ENCODE results near the gene OPCML.

OPCML gene

DNA sequence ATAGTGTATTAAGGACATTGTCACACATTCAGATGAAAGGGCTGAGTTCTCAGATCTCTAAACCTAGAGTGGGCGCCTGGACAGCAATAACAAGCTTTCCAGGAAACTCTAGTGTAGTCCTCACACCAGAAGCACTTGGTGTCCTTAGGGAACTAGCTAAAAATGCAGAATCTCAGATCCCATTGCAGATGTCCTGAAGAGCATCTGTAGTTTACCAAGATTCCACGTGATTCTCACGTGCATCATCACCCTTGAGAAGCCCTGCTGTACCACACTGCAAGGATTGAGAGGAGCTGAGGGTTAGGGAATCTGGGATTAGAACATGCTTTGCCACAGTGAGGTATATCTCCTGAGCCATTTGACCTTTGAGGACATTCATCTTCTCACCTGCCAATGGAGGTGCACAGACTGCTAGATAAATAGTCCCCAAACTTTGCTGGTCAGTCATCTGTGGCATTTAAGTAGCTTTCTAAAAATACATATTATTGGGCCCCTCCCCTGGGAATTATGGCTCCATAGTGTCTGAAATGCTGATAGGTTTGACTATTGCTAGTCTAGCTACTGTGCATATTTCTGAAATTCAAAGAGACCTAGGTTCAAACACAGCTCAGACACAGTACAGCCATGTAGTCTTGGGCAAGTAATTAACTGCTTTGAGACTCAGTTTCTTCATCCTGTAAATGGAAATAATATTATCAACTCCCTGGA lies 1068.9 kb downstream of the OPCML start:
- no peak for DNase-seq (ENCODE audit: low read depth in 1 of 2, low spot score in 1 of 2)

DNA sequence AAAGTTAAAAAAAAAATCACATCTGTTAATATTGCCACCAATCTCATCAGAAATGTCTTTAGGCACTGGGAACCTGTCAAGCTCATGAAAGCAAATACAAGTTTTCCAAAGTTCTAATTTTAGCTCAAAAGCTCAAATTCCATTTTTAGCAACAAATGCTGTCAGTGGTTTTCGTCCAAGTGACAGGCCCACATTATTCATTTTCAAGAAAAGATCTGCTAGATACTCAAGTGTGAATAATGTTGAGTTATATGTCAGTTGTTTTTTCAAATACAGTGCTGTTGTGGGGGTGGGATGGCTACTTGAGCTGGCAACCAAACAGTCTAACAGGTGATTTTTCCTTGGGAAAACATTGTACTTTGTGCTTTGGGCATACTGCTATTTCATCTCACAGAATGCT lies 1072.6 kb downstream of the OPCML start:
- DNase-seq (ENCODE audit: low read depth in 1 of 2, low spot score in 1 of 2), result no peak

- DNase-seq (ENCODE audit: low read depth in 1 of 2, low spot score in 1 of 2), result no peak
These were observed 1074.9 kb downstream of the OPCML start for GRCh38 chr11:132457445-132457844.

DNA sequence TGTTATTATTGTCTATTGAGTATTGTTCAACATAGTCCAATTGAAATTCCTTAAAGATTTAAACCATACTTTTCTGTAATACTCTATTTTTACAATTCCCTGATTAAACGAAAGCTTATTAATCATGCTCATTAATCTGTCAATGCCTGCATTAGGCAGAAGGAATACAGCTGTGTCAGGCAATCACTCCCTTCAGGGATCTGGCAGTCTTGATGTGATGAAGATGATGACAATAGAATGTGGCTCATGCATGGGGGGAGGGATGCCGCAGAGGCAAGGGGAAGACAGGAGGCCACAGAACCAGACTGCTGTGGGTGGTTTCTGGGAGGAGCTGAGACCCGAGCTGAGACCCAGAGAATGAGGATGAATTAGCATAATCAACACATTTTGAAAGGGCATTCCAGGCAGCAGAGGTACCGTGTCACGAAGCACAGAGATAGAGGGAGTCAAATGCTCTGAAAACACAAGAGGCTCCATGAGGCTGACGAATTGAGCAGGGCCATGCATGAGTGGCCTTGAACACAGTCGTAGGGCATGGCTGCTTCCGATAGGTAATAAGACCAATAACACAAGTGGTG lies 1075.5 kb downstream of the OPCML start:
- no peak for DNase-seq (ENCODE audit: low read depth in 1 of 2, low spot score in 1 of 2)

- DNase-seq (ENCODE audit: low read depth in 1 of 2, low spot score in 1 of 2), result no peak
These were observed 1077.3 kb downstream of the OPCML start for GRCh38 chr11:132455044-132455443.

DNA sequence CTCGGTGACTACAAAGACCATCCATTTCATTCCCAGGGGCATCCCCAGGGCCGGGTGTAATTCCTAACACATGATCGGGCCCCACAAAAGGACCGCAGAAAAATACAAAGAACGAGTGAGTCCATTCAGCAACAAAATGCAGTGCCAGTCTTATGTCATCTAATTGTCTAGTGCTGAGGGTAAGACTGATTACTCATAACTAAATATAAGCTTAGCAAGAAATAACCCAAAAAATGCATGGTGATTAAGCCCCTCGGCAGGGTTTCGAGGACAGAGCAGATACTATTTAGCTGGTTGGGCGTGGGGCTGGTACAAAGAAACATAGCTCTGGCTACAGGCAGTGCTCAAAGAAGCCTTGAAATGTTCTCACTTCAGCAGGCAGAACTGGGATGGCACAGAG lies 1078.9 kb downstream of the OPCML start:
- no peak for DNase-seq (ENCODE audit: low read depth in 1 of 2, low spot score in 1 of 2)

DNA sequence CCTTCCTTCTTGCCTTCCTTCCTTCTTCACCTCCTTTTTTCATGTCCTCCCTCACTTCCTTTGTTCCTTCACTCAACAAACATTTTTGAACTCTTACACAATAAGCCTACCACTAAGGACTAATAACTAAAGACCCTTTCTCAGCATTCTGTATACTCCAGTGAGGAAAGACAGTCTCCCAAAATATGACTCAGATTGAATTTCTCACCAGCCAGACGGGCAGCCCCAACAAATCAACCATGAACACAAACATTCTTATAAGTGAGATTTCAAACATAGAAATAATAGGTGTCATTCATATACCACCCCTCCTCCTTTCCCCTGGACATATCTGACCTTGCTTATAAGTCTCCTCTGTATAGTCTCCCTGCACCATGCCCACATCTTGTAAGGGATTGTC lies 1079.7 kb downstream of the OPCML start:
- no peak for DNase-seq (ENCODE audit: low read depth in 1 of 2, low spot score in 1 of 2)

DNA sequence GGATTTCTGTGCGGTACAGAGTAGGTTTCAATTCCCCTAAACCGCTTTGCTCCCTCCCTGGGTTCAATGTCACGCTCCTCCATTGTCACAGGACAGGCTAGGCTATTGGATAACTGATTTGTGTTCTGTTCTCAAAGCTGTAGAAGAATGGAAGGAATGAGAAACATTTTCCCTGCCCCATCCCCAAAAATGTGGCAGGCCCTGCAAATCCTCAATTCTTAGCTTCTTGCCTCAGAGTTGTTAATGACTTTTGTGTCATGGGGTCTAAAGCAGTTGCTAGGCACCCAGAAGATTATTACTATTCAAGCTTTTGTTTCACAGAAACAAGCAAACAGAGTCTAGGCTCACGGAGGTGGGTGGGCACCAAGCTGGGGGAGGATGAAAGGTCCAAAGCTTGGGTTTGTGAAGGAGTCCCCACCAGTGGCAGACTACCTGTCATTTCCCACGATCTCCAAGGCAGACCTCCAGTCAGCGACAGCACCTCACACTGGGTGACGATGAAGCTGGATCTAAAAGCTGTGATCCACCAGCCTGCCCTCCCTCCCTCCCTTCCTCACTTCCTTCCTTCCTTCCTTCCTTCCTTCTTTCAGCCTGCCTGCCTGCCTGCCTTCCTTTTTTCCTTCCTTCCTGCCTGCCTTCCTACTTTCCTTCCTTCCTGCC lies 1080.2 kb downstream of the OPCML start:
- DNase-seq (ENCODE audit: low read depth in 1 of 2, low spot score in 1 of 2), result no peak

DNA sequence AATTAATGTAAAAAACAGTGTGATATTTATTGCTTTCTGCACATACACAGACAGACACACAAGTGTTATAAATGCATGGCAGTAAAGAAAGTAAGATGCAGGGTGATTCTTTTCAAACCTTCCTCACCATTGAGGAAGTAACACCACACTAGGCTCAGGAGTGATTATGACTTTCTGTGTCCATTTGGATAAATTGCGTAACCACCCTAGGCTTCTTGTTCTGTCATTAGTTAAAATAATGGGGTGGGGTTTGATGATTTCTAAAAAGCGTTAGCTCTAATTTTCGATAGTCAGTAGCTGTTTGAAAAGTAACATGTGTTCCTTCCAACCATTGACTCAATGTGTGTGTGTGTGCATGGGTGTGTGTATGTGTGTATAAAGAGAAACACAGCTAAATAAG lies 1081.7 kb downstream of the OPCML start:
- no peak for DNase-seq (ENCODE audit: low read depth in 1 of 2, low spot score in 1 of 2)

GRCh38 chr11:132448334-132448995 lies 1083.8 kb downstream of the OPCML start:
- no peak for DNase-seq (ENCODE audit: low read depth in 1 of 2, low spot score in 1 of 2)

DNA sequence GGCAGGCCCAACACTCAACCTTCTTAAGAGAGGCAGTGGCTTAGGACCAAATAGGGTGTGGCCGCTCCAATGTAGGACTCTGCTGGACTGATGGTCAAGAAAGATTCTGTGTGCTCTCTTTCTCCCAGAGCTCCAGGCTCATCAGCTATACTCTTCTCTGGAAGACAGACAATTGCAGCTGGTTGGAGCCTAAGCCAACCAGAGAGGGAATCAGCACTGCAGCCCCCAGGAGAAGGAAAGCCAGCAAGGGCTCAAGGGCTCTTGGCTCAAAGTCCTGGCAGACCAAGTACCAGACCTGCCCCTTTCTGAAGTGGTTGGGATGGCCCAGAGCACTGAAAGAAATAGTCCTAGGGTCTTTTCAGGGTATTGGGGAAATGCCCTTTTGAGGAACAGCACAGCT lies 1084.5 kb downstream of the OPCML start:
- no peak for DNase-seq (ENCODE audit: low read depth in 1 of 2, low spot score in 1 of 2)

GRCh38 chr11:132445859-132446291 lies 1086.4 kb downstream of the OPCML start:
- no peak for DNase-seq (ENCODE audit: low read depth in 1 of 2, low spot score in 1 of 2)

GRCh38 chr11:132444911-132445310 lies 1087.4 kb downstream of the OPCML start:
- no peak for DNase-seq (ENCODE audit: low read depth in 1 of 2, low spot score in 1 of 2)

GRCh38 chr11:132439711-132440255 lies 1092.5 kb downstream of the OPCML start:
- no peak for DNase-seq (ENCODE audit: low read depth in 1 of 2, low spot score in 1 of 2)

GRCh38 chr11:132438418-132438817 lies 1093.9 kb downstream of the OPCML start:
- no peak for DNase-seq (ENCODE audit: low read depth in 1 of 2, low spot score in 1 of 2)

DNA sequence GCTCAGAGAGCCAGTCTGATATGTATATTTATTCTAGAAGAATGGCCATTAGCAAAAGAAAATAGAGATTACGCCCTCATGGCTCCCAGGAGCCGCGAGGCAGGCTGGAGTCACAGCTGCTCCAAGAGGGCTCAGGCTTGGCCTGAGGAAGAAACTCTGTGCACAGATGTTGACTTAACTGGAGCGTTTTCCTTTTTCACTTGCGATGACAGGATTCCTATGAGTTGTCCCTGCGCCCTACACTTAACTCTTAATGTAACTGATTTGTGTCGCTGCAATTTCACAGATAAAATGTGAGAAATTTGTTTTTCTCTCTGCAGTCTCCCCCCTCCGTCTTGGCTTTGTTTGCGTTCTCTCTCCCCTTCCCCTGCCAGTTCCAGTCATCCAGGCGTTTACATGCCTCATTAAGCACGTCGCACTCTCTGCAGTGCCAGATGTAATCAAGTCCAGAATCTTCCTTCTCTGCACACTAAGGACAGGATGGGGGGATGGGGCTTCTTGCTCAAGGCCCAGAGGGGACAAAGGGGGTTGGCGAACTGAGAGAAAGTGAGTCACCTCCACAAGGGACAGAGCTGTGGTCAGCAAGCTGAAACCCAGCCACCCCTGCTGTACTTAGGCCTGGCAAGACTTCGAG lies 1101.8 kb downstream of the OPCML start:
- DNase-seq (ENCODE audit: low read depth in 1 of 2, low spot score in 1 of 2), result no peak

GRCh38 chr11:132429685-132430084 lies 1102.6 kb downstream of the OPCML start:
- no peak for DNase-seq (ENCODE audit: low read depth in 1 of 2, low spot score in 1 of 2)

DNA sequence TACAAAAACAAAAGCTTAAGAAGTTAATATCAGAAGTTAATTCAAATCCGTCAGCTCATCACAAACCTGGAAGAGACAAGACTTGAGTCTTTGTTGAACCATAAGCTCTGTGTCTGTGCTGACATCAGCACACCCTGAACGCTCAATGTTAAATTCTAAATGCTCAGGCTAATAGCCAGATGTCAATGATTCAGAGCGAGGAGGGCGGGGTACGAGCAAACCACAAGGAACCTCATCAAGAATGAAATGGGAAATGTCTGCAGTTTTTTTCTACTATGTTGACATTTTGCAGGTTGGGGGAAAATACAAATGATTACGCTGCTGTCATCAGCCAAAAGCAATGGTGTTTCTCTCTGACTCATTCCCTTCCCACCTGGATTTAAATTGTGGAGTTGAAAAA lies 1104.7 kb downstream of the OPCML start:
- no peak for DNase-seq (ENCODE audit: low read depth in 1 of 2, low spot score in 1 of 2)

DNA sequence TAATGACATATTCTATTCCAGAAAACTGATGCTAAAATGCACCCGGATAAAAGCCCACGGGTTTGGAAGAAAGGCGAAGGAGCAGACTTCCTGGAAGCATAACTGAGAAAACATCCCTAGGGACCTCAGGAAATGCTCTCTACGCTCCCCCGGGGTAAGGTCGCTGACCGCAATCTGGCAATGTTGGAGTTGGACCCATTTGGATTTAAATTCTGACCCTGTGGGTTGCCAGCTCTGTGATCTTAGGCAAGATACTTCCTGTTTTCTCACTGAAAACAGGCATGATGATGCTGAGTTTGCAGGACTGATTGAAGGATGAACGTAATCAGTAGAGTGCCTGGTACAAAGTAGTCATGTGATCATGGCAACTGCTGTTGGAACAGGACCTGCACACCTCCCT lies 1107.9 kb downstream of the OPCML start:
- no peak for DNase-seq (ENCODE audit: low read depth in 1 of 2, low spot score in 1 of 2)

DNA sequence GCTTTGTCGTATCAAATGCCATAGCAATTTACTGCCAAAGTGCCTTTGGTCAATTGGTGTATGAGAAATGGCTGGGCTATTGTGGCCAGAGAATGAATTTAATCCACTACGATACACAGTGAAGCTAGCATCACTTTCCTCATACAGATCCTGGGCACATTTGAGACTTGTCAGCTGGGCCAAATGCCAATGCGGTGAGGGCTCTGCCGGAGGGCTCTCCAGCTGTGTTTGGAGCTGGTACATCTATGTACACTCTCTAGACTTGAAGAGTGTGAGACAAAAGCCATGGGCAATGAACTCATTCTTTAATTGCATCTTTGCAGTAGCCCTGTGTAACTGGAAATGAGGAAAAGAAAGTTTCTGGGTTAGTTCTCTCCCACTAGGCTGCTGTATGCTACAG lies 1109.0 kb downstream of the OPCML start:
- DNase-seq (ENCODE audit: low read depth in 1 of 2, low spot score in 1 of 2), result no peak

- no peak for DNase-seq (ENCODE audit: low read depth in 1 of 2, low spot score in 1 of 2)
These were observed 1109.6 kb downstream of the OPCML start for GRCh38 chr11:132422722-132423121.

Measured in activated CD4-positive, alpha-beta T cell treated with anti-CD3 and anti-CD28 coated beads, Interleukin-2, amount 50 U/mL, for 24 hours (primary cell).